Kidney tubule cell (primary cell): ENCODE results near the gene KCNA5.

Experiments used
- DNase-seq: peaks from one replicate; pipeline ENCODE4 v3.0.0-alpha.2; 2018; ENCODE audit warnings: low spot score

KCNA5 gene

GRCh38 chr12:5043589-5044419 is at the start of gene KCNA5:
KCNA5 (plus strand) TSS chr12:5043879; CDS start chr12:5044148, 269 bp downstream.
- no peak for DNase-seq

- no peak for DNase-seq
These were observed 49.1 kb upstream of the KCNA5 start for GRCh38 chr12:4994622-4995021.

GRCh38 chr12:4996714-4997113 is 47.0 kb upstream of the KCNA5 start:
- no peak for DNase-seq

- DNase-seq, result peak; percentile 91
These were observed 45.7 kb upstream of the KCNA5 start for GRCh38 chr12:4997939-4998338.

DNA sequence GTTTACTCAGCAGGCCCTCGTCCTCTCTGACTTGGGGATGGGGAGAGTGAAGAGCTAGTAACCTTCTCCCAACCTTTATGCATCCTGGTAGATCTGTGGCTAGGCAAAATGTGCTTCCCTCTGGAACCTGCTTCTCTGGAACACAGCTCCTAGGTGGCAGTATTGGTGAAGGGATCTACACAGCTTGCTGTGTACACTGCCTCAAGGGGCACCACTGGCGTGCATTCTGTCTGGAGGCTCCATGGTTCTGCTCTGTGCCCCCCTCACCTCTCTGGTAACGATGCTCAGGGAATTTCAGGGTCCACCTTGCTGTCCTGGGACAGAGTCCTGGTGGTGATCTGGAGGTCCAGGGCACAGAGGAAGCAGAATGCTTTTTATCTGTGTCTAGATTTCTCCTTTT is 43.5 kb upstream of the KCNA5 start:
- DNase-seq, result no peak

GRCh38 chr12:5000658-5001385 is 42.9 kb upstream of the KCNA5 start:
- DNase-seq, result no peak

DNA sequence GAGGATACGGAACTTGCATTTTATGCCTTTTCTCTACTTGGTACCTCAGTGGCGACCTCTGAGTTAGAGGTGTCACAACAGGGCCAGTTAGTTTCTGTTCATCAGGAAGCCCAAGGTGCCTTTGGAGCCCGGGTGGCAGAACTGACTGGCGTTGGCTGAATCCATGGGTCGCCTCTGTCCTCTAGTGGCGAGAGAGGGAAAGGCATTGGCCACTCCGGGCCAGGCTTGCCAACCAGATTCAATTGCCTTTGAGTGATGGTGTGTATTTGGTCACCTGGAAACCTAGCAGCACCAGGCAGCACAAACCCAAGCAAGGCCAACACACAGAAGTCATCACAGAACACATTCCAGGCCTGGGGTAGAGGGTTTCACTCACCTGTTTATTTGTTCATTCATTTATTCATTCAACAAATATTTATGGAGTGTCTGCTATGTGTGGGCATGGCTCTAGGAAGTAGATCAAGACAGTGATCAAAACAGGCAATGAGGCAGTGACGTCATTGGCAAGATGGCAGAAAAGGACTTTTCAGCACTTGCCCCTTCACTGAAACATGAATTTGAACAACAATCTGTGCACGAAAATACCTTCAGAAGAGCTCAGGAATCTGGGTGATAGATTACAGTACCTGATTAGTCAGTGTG is 40.5 kb upstream of the KCNA5 start:
- peak; percentile 73 for DNase-seq

DNA sequence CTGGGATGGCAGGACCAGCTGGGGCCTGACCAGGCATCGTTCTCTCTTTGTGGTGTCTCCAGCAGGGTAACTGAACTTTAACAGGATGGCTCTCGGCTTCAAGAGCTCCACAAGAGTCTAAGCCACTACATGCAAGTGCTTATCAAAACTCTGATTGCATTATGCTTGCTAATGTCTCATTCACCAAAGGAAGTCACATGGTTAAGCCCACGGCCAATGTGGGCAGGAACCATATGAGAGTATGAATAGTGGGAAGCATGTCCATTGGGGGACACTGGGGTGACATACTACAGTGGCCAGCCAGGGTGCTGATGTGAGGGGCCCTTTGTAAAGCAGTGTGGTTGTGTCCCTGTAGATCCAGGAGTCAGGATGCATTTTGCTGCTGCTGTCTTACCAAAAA is 35.0 kb upstream of the KCNA5 start:
- no peak for DNase-seq

DNA sequence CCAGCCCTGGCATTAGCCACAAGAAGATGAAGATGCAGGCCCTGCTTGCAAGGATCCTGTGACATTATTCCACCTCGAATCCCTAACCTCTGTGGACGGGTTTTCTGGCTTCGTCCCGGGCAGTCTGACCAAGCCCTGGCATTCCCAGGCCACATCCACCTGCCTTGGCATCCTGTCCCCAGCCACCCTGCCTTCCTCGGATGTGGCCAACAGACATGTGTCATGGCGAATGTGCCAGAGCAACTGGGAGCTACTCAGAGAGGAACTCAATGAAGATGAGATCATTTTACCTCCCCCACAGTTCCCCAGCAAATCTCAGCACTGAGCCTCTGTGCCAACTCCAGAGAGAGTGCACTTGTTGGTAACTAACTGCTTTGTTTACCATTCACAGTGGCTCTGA is 33.5 kb upstream of the KCNA5 start:
- no peak for DNase-seq

DNA sequence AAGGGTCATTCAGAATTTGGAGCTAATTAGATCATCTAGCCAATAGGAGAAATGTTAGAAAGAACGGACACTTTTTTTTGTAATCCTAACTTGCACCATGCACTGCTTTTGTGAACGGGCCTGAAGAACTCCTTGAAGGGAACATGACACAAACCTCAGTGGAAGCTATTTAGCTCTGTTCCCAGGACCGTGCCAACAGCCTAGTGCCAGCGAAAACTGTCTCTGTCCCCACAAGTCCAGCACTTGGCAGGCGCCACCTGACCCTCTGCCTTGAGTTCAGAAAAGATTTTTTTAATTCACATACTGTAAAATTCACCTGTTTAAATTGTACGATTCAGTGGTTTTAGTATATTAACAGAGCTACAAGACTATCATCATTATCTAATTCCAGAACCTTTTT is 31.3 kb upstream of the KCNA5 start:
- DNase-seq, result no peak

- DNase-seq, result no peak
These were observed 30.4 kb upstream of the KCNA5 start for GRCh38 chr12:5013266-5013730.

- DNase-seq, result no peak
These were observed 29.4 kb upstream of the KCNA5 start for GRCh38 chr12:5014269-5014668.

DNA sequence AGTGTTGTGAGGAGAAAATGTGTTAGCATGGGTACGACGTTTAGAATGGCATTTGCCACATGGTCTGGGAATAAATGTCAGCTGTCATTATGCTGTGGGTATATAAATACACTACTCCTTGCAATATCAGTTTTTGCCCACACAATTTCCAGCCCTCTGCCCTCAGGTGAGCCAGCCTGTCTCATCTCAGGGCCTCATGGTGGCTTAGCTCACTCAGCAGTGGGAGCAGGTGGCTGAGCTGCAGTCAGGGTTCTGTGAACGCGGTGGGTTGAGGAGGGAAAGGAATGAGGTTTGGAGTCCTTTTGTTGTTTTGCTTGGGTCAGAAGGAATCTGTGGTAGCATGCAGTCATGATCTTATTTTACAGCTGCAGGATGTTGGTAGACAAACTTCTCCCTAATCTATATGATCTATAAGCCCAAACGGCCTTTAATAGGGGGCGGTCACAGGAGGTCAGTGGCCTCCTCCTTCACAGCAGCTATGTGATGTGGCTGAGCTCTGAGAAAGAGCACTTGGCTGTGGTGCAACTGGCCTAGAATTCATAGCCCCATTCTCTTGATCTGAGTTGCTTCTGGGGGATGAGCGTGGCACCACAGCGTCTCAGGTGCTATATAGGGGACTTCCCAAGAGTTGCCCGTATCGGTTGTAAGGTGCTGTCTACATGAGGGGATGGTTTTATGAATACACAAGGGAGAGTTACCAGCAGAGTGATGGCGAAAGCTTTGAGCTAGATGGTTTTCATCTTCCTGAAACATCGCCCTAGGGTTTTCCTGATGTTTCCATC is 27.8 kb upstream of the KCNA5 start:
- DNase-seq, result no peak

- DNase-seq, result no peak
These were observed 27.2 kb upstream of the KCNA5 start for GRCh38 chr12:5016526-5016925.

DNA sequence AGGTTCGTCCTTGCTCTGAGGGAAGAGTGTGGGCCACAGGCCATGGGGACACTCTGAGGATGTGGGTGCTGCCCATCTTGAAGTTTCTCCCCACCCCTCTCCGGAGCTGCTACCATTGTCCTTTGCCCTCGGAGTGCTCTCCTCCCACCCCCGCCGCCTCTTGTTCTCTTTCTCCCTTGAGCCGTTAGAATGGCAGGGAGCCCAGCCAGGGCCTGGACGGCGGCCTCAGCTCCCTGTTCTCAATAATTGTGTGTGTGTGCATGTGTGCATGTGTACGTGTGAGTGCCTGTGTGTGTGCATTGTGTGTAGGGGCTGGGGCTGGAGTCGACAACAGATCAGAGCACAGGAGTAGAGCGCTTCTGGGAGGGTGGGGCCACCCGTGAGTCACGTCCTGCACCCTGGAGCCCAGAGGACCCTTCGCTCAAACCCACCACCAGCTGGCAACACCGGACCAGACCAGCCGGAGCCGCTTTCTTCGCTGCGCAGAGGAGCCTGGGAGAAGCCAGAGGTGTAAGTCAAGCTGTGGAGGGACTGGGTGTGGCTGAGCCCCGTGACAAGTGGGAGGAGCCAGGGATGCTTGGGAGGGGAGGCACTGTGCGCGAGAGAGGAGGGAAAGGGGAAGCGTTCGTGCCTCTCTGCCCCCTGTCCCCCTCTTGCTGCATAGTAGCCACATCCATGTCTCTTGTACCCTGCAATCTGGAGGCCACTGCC is 25.9 kb upstream of the KCNA5 start:
- no peak for DNase-seq

- DNase-seq, result no peak
These were observed 25.0 kb upstream of the KCNA5 start for GRCh38 chr12:5018677-5019076.

DNA sequence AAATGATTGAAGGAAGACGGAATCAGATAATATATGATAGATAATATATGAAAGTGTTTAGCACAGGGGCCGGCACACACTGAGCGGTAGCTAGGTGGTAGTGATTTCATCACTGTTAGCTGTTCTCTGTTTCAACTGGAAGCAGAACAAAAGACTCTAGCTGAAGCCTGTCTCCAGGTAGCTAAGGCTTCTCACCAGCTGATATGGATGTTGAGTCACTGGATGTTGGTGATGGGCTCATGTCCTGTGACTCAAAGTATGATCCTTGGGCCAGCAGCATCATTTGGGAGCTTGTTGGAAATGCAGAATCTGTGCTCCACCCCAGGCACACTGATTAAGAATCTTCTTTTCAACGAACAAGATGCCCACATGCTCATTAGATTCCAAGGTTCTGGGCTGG is 21.7 kb upstream of the KCNA5 start:
- peak; percentile 47 for DNase-seq

GRCh38 chr12:5022465-5023061 is 21.1 kb upstream of the KCNA5 start:
- DNase-seq, result peak; percentile 75

GRCh38 chr12:5023842-5024241 is 19.8 kb upstream of the KCNA5 start:
- no peak for DNase-seq

DNA sequence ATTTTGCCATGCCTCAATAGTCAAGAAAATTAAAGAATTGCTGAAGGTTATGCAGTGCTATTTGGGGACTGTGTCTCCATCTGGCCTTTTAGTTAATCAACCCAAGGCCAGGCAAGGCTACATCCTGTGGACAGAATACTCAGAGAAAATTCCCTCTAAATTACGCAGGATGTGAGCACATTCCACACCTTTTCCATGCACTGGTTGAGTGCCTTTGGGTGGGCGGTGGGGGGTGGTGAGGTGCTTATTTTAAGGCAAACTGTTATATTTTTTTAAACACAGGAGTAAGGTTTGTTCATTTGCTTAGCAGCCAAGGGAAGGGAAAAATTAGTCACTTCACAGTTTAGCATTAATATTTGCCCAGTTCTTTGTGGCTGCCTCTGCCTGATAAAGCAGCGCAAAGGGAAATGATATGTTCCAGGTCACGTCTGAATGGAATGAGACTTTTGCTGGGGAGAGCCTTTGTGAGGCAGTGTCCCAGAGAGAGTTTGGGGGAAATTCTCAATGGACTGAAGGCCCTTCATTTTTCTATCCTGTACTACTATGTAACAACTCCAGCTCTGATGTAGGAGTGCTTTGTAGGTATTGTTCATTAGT is 17.2 kb upstream of the KCNA5 start:
- peak; percentile 73 for DNase-seq
